ENCODE results near the gene CXCL10.
"Not testable (repeated sequence)": the region's sequence is repeated elsewhere in the genome, so short reads cannot be mapped to it uniquely, and the experiment has no call there.

The CXCL10 gene

DNA sequence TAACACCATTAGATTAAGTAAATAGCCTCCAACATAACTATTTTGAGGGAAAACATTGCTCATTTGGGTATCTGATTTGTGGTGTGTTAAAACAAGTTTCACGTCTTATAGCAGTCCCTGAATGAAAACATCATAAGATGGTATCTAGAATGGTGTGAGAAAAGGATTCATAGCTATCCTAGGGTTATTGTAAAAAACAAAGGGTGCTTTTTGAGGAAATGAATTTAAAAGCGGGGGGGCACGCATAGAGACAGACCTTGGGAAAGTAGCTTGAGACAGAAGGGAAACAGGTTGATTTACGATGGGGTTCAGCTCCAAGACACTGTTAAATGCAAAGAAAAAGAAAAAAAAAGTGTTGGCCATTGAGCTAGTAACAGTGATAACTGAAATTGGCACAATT is 768 bp upstream of the CXCL10 start:
- no peak for DNase-seq

DNA sequence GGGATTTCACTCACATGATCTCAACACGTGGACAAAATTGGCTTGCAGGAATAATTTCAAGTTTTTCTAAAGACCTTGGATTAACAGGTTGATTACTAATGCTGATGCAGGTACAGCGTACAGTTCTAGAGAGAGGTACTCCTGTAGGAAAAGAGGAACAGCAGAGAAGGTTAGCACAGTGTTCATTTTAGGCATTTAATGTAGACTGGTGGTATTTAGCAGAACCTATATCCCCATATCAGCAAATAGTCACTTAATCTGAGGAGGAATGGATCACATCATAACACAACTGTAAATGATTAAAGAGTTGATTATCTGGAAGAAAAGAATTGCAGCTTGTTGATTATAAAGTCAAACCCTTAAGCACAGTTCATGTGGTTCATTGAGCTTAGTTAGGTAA is 620 bp downstream of the CXCL10 start:
- DNase-seq = no peak

DNA sequence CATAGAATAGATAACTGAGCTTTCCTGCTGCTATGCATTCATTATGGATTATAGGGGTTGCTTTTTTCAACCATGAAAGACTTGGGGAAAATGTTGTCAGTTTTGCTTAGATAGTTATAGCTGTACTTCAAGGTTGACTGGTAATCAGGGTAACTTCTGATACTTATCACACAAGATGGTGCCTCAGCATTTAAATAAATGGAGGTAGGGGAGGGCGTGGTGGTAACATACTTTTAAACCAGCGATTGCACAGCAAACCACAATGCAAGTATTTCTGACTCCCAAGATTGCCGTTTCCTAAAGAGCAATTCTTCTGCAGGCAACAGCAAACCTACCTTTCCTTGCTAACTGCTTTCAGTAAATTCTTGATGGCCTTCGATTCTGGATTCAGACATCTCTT is 1.3 kb downstream of the CXCL10 start:
- DNase-seq = no peak

DNA sequence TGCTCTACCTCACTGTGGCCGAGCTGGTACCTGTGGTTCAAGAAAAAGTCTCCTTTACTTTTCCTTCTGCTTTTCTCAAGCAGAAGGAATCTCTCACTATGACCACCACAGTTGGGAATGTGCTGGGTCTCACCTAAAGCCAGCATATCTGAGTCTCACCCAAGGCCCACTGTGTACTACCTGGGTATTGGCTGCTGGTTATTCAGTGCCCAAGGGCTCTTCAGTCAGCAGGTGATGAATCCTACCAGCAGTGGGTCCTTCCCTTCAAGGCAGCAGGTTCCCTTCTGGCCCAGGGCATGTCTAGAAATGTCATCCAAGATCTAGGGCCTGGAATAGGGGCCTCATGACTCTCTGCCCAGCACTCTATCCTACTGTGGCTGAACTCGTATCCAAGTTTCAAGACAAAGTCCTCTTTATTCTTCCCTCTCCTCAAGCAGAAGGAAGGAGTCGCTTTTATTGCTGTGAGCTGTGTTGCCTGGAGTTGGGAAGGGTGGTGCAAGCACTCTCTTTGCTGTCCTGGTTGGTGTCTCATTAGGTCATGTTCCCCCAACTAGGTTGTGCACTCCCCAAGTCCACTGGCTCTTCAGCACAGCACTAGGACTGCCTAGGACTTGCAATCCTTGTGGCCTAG is 6.1 kb downstream of the CXCL10 start:
- DNase-seq = no peak

DNA sequence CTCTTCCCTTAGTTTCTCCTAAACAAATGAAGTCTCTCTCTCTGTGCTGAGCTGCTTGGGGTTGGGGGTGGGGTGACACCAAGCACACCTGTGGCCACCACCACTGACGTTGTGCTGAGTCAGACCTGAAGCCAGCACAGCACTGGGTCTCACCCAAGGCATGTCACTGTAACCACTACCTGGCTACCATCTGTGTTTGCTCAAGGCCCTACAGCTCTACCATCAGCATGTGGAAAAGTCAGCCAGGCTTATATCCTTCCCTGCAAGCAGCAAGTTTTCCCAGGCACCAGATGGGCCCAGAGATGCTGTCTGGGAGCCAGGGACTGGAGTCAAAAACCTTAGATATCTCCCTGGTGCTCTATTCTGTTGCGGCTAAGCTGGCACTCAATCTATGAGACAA is 6.9 kb downstream of the CXCL10 start:
- DNase-seq = no peak

DNA sequence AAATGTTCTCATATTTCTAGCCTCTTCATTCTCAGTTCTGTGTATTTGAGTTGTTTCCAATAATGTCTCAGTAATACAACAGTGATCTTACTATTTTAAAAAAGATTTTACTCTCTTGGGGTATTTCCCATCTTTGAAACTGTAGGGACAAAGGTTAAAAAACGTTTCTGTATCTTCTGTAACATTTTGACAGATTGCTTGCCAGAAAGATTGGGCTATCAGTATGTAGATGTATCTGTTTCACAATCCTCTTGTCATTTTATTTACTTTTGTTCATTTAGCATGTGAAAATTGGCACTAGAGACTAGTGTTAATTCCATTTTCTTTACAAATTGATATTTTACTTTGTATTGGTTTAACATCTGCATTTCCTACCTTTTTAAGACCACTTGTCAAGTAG is 9.8 kb downstream of the CXCL10 start:
- DNase-seq = no peak

DNA sequence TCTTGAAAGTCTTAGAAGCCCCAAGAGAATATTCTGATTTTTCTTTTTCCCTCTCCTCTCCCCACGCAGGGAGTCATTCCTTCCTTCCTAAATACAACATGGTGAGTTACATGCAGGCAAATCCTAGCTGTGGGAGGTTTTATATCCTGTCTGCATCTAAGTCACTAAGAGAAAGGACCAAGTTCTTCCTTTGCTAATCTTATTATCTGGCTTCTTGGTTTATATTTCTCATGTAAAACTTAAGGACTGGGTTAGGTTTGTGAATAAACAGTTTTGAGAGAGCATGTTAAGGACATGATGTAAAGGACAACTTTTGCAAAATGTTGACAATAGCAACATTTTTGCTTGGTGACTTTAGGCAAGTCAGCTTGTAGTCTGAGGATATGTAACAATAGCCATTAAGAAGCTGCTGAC is 10.9 kb downstream of the CXCL10 start:
- DNase-seq = no peak

DNA sequence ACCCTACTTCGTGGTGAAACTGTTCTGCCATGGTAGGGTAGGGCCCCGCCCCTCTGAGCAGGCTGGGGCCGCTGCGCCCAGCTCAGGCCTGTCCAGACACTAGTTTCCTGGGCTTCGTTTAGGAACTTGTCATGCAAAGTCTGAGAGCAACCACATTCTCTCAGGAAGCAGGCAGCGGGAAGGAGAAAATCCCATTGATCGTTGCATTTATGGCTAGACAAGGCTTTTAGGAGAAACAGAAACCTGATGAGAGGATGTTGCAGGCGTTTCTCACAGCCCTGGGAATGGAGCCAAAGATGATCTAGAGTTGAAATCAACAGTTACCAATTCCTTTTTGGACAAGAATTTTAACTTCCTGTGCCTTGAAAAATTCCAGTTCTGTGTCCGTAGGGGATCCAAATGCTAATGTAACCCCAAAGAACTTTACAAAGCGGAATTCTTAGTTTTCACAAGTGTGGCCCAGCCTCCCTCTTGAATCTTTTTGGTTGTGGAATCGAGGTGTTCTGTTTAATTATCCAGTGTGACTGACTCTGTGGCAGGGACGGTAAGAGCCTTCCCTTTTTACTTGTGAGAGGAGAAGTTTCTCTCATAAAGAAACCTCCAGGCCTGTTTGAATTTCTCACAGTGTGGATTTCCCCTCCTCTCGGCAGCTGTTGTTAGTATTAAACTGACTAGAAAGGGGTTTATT is 11.5 kb downstream of the CXCL10 start:
- no peak for DNase-seq

DNA sequence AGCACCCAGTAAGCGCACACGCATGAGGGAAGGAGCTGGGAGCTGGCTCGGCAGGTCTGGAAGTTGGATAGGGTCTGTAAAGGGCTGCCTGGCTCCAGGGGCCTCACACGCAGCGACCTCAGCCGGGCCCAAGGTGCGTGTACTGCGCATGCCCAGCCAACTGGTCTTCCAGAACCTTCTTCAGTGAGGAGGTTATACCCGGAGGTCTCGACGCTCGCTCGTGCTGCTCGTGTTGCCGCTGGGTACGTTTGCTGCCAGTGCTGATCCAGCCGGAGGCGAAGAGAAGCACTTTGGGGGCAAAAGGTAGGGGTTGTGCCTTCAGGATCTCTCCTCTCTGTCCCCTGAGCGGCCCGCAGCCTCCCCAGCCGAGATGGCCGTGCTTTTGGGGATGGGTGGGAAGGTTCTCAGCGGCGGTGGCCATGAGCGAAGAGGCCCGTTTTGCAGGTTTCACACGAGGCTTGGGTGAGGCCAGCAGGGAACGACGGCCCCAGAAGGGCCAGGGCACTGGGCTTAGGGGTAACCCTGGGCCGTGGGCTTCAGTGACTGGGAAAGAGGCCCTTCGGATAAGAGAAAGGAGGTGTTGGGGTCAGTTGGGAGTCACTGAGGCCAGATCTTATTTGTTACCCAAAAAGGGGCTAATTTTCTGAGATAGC is 12.2 kb downstream of the CXCL10 start:
- DNase-seq = no peak

DNA sequence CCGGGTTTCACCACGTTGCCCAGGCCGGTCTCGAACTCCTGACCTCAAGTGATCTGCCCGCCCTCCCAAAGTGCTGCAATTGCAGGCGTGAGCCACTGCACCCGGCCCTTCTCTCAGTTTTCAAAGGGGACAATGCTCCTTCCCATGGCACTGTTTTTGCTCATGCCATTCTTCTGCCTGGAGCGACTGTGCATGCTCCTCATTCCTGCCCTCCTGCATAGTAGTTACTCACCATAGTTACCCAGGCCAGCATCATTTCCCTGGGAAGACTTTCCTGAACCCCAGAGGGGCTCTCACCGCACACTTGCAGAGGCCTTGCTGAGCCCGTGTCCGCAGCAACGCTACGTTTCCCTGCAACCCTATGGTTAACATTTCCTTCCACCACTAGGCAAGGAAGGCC is 12.7 kb downstream of the CXCL10 start:
- no peak for DNase-seq

DNA sequence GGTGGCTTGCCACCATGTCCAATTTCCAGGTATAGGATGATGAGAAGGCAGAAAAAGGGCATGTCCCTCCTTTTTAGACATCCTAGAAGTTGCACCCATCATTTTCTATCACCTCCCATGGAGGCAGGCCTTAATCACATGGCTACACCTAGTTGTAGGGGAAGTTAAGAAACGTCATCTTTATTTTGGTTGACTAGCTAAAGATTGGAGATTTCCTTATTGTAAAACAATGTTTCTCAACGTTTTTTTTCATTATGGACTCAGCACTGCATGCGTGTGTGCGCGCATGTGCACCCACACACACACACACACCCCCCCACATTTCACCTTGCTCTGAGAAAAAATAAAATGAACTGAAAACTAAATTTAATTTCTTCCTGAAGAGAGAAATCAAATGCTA is 14.0 kb downstream of the CXCL10 start:
- no peak for DNase-seq

DNA sequence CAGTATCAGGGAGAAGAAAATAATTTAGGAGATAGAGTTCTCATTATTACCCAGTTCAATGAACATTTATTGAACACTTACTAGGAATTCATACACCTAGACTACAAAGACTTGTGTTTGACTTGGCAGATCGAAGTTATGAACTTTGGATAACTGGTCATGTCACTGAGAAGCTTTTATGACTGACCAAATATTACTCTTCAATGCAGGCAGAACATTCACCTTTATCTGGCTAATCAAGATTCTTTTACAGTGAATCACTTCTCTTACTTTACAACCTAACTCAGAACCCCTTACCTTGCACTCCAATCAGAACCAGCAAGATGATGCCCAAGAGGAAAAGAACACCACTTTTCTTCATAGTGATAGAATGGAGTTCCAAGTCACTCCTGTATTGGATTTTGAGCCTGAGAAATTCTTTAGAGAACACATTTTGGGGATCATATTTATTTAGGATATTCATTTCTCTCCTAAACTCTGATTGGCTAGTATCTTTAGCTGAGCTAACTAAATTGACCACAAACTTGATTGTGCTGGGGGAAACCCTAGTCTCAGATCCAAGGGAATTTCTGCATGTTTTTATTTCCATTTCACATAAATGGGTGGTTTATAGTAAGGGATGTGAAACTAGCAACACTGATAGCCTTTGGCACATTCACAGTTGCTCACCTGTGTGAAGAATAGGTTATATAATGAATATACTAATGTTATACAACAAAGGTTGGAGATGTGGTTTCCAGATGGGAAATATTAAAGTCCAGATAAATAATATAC is 16.0 kb downstream of the CXCL10 start, which contains the start of gene CXCL9:
Gene CXCL9 (minus strand): TSS at position 421 of the 774 bp plus-strand sequence. CDS start 60 bp downstream, at position 361.
- no peak for DNase-seq

DNA sequence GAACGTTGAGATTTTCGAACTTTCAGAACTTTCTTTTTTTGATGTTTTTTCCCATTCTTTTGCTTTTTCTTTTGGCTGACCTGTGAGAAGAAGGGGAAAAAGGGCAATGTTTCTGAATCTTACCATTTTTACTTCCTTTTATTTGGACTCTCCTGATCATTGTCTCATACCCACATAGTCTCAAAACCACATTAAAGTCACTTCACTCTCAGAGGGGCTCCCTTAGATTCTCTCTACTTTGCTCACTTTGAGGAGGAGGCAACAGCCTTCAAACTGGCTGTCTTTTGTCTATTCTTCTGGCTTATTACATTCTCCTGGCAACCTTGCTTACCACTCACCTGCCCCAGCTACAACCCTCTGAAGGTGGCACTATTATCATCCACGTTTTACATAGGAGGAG is 19.7 kb downstream of the CXCL10 start:
- no peak for DNase-seq

DNA sequence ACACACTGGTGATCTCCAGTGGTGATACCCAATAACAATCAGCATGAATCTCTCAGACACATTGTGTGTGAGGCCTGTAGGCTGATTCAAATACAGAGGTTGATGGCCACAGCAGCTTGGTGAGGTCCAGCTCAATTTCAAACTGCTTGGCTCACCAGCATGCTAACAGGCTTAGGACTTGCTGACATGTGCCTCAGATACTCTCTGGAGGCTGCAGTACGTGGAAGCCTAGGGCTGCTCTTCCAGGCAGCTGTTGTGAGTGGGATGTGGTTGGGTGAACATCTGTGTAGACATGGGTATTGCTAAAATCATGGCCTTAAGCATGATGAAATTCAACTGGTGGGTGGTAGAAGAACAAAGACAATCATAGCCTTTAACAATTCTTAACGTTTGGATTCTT is 20.3 kb downstream of the CXCL10 start:
- no peak for DNase-seq

DNA sequence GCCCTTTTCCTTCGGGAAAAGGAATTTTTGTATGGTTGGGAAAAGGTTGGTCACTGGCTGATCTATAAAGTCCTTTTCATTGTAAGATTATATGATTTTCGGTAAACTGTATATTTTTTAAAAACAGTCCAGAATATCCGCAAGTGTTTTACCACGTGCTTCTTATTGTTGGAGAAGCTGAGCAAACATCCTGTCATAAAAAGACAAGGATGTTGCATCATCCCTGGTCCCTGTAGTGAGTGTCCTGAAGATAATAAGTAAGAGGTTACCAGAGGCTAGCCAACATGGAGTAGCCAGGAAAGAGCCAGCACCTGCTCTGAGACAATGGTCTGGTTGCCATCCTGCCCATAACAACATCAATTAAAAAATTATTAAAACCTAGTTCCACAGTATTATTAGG is 21.1 kb downstream of the CXCL10 start:
- no peak for DNase-seq

DNA sequence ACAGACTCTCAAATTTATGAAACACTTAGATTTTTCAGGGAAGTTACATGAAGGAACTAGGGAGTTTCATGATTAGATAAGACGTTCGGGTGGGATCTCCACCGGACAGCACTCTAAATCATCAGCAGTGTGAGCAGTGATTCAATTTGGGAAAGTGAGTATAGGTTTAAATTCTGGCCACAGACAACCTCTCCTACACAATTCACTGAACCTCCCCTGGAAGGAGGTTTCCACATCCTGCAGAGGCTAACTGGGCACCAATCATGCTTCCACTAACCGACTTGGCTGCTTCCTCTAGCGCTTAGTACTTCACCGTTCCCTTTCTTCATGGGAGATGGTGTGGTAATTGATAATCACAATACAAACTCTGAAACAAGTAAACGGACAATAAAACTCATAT is 21.6 kb downstream of the CXCL10 start:
- no peak for DNase-seq

DNA sequence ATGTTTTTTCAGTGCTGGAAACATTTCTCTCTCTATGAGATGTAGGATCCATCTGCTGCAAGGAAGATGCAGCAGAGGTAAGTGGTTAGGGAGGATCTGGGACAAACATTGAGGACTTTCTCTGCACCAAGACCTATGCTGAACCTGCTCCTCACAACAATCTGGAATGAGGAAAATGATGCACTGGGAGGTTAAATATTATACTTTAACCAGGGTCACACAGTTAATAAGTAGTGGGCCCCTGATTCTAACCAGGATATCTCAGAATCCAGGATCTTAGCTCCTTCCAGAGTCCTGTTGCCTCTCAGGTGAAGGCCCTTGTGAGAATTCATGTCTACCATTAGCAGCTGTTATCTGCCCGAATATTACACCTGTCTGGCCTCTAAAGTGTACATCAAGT is 23.0 kb downstream of the CXCL10 start:
- no peak for DNase-seq

DNA sequence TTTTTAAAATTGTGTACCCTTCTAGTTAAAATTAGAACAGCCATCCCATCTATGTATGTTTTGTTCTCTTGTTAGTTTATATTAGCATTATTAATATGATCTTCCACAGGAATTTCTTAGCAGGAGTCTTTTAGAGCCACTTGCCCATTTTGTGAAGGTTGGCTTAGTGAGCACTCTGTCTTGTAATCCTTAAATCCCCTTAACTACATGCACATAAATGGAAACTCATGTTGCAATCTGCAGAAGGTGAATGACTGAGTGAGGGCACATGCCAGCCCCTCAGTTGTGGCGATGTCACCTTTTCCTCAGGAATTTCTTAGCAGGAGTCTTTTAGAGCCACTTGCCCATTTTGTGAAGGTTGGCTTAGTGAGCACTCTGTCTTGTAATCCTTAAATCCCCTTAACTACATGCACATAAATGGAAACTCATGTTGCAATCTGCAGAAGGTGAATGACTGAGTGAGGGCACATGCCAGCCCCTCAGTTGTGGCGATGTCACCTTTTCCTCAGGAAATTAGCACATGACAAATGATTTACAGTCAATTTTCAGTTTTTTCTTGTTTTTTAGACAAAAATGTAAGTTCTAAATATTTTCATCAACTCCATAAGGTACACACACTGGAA is 24.7 kb downstream of the CXCL10 start:
- not testable (repeated sequence) for DNase-seq

DNA sequence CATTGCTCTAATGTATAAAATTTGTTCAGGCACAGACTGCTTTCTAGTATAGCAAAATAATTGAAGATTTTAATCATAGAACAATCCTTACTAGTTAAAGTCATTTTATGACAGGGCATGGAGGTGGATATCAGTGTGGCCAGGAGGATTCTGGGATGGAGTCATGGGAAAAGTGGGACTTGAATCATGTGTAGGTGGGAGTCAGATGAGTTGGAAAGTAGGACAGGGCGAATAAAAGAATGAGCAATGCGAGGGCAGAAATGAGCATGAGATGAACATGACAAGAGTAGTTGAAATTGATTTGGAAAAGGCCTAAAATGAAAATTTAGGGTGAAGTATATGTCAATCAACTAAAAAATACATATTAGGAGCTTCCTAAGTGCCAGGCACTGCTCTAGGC is 25.4 kb downstream of the CXCL10 start:
- no peak for DNase-seq

DNA sequence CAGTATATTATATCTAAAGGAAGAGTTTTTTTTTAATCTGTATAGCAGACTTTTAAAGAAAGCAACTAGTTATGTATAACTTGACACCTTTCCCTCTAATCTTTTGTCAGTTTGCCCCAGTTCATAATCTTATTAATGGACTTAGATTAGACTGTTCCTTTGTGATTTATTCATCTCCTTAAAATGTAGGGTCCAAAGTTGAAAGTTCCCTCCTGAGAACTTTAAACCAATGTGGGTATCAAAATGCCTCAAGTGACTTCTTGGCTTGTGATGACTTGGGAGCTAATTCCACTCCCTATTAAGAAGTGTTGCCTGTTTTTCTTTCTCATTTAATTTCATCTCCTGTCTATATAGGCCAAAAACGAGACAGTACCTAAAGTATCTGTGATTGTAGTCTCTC is 26.2 kb downstream of the CXCL10 start:
- no peak for DNase-seq

DNA sequence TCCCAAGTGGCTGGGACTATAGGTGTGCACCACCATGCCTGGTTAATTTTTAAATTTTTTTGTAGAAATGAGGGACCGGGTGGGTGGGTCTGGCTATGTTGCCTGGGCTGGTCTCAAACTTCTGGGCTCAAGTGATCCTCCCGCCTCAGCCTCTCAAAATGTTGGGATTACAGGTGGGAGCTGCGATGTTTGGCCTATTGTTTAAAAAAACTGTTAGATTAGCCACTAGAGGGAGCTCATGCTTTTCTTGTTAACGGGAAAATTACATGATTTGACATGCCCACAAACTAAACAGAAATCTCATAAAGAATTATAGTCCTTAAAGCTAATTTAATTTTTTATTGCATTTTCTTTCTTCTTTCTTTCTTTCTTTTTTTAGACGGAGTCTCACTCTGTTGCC is 27.6 kb downstream of the CXCL10 start:
- peak; percentile 61 for DNase-seq

DNA sequence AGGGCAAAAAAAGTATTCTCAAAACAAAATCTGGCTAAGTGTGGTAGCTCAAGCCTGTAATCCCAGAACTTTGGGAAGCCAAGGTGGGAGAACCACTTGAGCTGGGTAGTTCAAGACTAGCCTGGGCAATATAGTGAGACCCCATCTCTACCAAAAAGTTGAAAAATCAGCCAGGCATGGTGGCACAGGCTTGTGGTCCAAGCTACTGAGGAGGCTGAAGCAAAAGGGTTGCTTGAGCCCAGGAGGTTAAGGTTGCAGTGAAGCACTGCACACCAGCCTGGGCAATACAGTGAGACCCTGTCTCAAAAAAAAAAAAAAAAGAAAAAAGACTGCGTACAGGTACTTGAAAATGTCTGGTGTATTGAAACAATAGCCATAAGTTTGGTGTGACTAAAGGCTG is 30.8 kb downstream of the CXCL10 start:
- DNase-seq = no peak

DNA sequence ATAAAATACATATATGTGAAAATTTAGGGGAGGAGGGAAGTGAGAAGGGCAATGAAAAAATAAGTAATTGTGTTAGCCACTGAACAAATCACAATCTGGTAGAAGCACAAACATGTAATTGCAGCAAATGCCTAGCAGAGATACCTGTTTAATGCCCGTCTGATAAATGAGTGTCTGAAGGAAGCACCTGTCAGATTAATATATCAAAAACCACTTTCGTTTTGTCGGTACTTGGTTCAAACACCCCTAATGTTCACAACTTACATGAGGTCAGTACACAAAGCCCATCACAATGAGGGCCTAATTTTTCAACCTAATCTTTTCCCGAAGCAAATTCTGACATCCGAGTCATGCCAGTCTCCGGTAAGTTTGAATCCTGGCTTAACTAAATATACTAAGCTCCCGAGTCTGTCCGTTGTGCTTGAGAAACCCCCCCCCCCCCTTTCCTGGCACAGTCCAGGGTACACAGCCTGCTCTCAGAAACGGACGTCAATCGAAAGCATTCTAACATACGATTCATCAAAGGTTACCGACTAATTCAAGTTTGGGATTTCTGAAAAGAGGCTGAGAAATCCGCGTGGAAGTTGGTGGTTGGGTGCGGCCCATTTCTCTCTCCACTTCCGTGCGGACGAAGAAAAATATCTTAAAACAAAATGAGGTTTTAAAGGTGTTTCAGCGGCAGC is 33.3 kb downstream of the CXCL10 start:
- DNase-seq = no peak
